HL-60 (cell line): ENCODE data around the gene HOXB5.

Experiments
- DNase-seq, 2 experiments: peaks; one replicate each; pipeline ENCODE4 v3.0.0-alpha.2; 2010 to 2020; ENCODE audit warnings: low read depth in 1 of 2, low spot score in 1 of 2
- H3K27ac ChIP-seq: fragments of 250-450 bp; sonication (Bioruptor Pico); replicated peaks from 2 replicates; pipeline ENCODE4 v1.5.1; 2020; ENCODE audit warnings: mild to moderate bottlenecking, moderate library complexity
- H3K27me3 ChIP-seq: fragments of 250-450 bp; sonication (Bioruptor Pico); 2 replicates; pipeline ENCODE4 v1.5.1; 2021; ENCODE audit warnings: mild to moderate bottlenecking, moderate library complexity; ENCODE audit not compliant: insufficient read depth, poor library complexity, severe bottlenecking
- H3K4me3 ChIP-seq: replicated peaks from 2 replicates; pipeline ENCODE4 v1.5.1; 2011; ENCODE audit warnings: mild to moderate bottlenecking, control low read depth, low read length; ENCODE audit not compliant: insufficient read depth
- CTCF ChIP-seq: IDR thresholded peaks from one replicate; pipeline ENCODE4 v1.5.1; 2011; ENCODE audit warnings: low read length, control low read depth, inconsistent platforms; ENCODE audit not compliant: insufficient read depth
- GABPA ChIP-seq: IDR thresholded peaks from 2 replicates; pipeline ENCODE4 v1.6.1; 2012; ENCODE audit warnings: low read depth
- POLR2AphosphoS5 ChIP-seq: IDR thresholded peaks from 2 replicates; pipeline ENCODE4 v1.6.1; 2012; ENCODE audit warnings: low read depth
- REST ChIP-seq: IDR thresholded peaks from 2 replicates; pipeline ENCODE4 v1.6.1; 2012; ENCODE audit warnings: low read depth; ENCODE audit not compliant: insufficient replicate concordance
- SPI1 ChIP-seq: IDR thresholded peaks from 2 replicates; pipeline ENCODE4 v1.6.1; 2012; ENCODE audit warnings: low read depth, mild to moderate bottlenecking, borderline replicate concordance

HOXB5 gene

GRCh38 chr17:48561884-48562810 is 31.4 kb downstream of the HOXB5 start:
- H3K4me3 ChIP-seq: no peak overlapping the region
- DNase-seq: no peak
- no peak overlapping the region for H3K27ac ChIP-seq
- peaks cover 36% of the 10 kb centered on the region for H3K27me3 ChIP-seq
- no peak for TF ChIP-seq REST
- no peak for TF ChIP-seq POLR2AphosphoS5
- TF ChIP-seq GABPA: no peak
- TF ChIP-seq CTCF: no peak
- no peak for TF ChIP-seq SPI1

- TF ChIP-seq SPI1 (no peak), GABPA (no peak), POLR2AphosphoS5 (no peak), CTCF (no peak), REST (no peak)
- peaks cover 40% of the 10 kb centered on the region for H3K27me3 ChIP-seq
- no peak overlapping the region for H3K27ac ChIP-seq
- H3K4me3 ChIP-seq: no peak overlapping the region
- no peak for DNase-seq
These were observed 33.5 kb downstream of the HOXB5 start for GRCh38 chr17:48559840-48560817.

GRCh38 chr17:48559122-48559839 is 34.3 kb downstream of the HOXB5 start:
- Histone ChIP-seq H3K4me3 (no peak overlapping the region), H3K27me3 (peaks cover 39% of the 10 kb centered on the region), H3K27ac (no peak overlapping the region)
- no peak for DNase-seq
- TF ChIP-seq GABPA: no peak
- no peak for TF ChIP-seq POLR2AphosphoS5
- TF ChIP-seq SPI1: no peak
- TF ChIP-seq CTCF: no peak
- TF ChIP-seq REST: no peak
